Chondrocyte (in vitro differentiated cells): ENCODE results near the gene PPP1R37. TPM values are rescaled to one million over a fixed set of nuclear protein-coding genes. Genes with fewer than 3 reads are reported as not detected.

ENCODE experiments used
- DNase-seq: peaks from one replicate; pipeline ENCODE4 v3.0.0; 2021; ENCODE audit warnings: mixed read lengths, low spot score
- H3K27ac Mint-ChIP-seq: one replicate; pipeline ENCODE4 v1.8.0; 2021; ENCODE audit warnings: mild to moderate bottlenecking, moderate library complexity, mixed read lengths; ENCODE audit not compliant: unreplicated experiment
- H3K27me3 Mint-ChIP-seq: 2 replicates; pipeline ENCODE4 v1.8.0; 2021; ENCODE audit warnings: low read depth, mixed read lengths
- H3K36me3 Mint-ChIP-seq: 2 replicates; pipeline ENCODE4 v1.8.0; 2021; ENCODE audit warnings: low read depth, mixed read lengths
- H3K4me1 Mint-ChIP-seq: 2 replicates; pipeline ENCODE4 v1.8.0; 2021; ENCODE audit warnings: low read depth, mild to moderate bottlenecking, mixed read lengths
- H3K4me3 Mint-ChIP-seq: one replicate; pipeline ENCODE4 v1.8.0; 2021; ENCODE audit warnings: mild to moderate bottlenecking, moderate library complexity, mixed read lengths; ENCODE audit not compliant: unreplicated experiment
- H3K9me3 Mint-ChIP-seq: 2 replicates; pipeline ENCODE4 v1.8.0; 2021; ENCODE audit warnings: low read depth, mixed read lengths
- total RNA-seq: library from RNA; stranded (reverse); gene quantifications from 3 replicates; pipeline ENCODE4 v1.2.1, GENCODE V29; 2021
- TF ChIP-seq, protein P1 (sequence below): fragments of 200-600 bp; sonication (generic); IDR thresholded peaks from 2 replicates; pipeline ENCODE4 v1.5.0; 2021; ENCODE audit warnings: antibody characterized with exemption, mild to moderate bottlenecking, moderate library complexity

PPP1R37 gene
- total RNA-seq, 1 donor from 2014 or later: 30.2 TPM

DNA sequence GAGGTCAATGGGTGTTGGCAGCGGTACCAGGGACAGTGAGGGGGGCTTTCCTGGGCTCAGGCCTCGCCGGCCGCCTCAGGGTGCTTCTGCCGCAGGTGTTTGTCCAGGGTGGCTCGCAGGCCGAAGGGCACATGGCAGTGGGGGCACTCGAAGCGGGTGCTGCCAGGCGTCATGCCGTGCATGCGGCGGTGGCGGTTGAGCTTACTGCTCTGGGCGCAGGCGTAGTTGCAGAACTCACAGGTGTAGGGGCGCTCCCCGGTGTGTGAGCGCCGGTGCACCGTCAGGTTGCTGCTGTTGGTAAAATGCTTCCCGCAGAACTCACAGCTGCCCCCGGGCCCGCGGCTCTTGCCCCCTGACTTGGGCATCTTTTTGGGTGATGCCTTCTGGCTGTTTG is 21.4 kb upstream of the PPP1R37 start:
- no peak for DNase-seq
- H3K4me3 Mint-ChIP-seq: no peak overlapping the region
- H3K27me3 Mint-ChIP-seq: no peaks in the 10 kb centered on the region
- peaks cover 17% of the 10 kb centered on the region for H3K36me3 Mint-ChIP-seq
- H3K4me1 Mint-ChIP-seq: peaks cover 2% of the 10 kb centered on the region
- TF ChIP-seq, protein P1, sequence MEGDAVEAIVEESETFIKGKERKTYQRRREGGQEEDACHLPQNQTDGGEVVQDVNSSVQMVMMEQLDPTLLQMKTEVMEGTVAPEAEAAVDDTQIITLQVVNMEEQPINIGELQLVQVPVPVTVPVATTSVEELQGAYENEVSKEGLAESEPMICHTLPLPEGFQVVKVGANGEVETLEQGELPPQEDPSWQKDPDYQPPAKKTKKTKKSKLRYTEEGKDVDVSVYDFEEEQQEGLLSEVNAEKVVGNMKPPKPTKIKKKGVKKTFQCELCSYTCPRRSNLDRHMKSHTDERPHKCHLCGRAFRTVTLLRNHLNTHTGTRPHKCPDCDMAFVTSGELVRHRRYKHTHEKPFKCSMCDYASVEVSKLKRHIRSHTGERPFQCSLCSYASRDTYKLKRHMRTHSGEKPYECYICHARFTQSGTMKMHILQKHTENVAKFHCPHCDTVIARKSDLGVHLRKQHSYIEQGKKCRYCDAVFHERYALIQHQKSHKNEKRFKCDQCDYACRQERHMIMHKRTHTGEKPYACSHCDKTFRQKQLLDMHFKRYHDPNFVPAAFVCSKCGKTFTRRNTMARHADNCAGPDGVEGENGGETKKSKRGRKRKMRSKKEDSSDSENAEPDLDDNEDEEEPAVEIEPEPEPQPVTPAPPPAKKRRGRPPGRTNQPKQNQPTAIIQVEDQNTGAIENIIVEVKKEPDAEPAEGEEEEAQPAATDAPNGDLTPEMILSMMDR: no peak
- H3K9me3 Mint-ChIP-seq: no peaks in the 10 kb centered on the region
- H3K27ac Mint-ChIP-seq: no peak overlapping the region

DNA sequence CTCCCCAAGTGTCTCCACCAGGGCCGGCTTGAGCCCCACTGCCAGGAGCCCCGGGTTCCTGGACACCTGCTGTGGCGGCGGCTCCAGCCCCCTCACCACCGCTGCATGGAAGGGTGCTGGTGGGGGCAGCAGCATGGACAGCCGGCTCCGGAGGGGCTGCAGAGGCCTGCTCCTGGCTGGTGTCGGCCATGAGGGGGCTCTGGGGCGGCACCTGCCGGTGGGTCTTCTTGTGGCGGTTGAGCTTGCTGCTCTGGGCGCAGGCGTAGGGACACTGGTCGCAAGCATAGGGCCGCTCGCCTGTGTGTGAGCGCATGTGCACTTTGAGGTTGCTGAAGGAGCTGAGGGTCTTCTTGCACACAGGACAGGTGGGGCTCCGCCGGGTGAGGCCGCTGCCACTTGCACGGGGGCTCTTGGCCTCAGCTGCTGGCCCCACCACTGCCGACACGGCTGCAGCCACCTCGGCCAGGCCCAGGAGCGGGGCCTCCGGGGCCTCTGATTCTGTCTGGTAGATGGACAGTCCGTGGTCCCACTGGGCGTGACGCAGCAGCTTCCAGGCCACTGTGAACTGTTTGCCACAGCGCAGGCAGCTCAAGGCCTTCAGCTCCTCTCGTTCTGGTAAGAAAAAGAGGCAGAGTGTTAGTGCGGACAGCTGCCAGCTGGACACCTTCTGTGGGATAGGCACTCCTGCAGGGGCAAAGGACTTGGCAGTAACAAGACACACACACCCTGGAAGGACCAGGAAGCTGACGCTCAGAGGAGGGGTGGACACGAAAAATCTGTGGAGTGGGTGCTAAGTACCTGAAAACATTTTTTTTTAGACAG is 20.8 kb upstream of the PPP1R37 start:
- peaks cover 16% of the 10 kb centered on the region for H3K36me3 Mint-ChIP-seq
- H3K27ac Mint-ChIP-seq: no peak overlapping the region
- no peaks in the 10 kb centered on the region for H3K9me3 Mint-ChIP-seq
- H3K4me3 Mint-ChIP-seq: no peak overlapping the region
- TF ChIP-seq, protein P1: no peak
- H3K4me1 Mint-ChIP-seq: peaks cover 8% of the 10 kb centered on the region
- DNase-seq: no peak
- H3K27me3 Mint-ChIP-seq: no peaks in the 10 kb centered on the region

DNA sequence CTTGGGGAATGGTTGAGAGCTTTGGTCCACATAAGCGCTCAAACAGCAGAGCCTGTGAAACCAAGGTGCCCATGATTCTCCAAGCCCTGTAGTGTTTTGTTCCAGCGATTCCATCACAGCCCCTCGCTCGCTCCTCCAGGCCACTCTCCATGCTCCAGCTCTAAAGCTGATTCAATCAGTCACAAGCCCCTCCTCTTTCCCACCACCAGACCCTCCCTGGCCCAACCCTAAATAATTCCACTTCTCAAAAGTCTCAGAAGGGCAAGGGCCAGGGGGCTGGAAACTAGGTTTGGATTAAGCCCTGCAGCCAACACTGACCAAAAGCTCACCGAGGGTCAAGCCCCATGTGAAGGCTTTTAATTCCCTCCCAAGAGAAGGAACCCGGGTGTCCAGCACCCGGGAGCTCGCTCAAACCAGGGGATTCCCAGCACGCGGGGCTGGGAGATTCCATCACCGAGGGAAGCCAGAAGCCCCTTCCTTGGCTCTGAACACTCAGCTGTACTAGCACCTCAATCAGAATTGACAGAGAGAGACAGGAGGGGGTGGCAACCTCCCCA is 18.2 kb upstream of the PPP1R37 start:
- DNase-seq: no peak
- Mint-ChIP-seq H3K27ac (peak overlapping the region; percentile 20), H3K27me3 (no peaks in the 10 kb centered on the region), H3K4me3 (no peak overlapping the region), H3K4me1 (peaks cover 14% of the 10 kb centered on the region), H3K36me3 (peaks cover 8% of the 10 kb centered on the region), H3K9me3 (no peaks in the 10 kb centered on the region)
- TF ChIP-seq, protein P1: no peak

DNA sequence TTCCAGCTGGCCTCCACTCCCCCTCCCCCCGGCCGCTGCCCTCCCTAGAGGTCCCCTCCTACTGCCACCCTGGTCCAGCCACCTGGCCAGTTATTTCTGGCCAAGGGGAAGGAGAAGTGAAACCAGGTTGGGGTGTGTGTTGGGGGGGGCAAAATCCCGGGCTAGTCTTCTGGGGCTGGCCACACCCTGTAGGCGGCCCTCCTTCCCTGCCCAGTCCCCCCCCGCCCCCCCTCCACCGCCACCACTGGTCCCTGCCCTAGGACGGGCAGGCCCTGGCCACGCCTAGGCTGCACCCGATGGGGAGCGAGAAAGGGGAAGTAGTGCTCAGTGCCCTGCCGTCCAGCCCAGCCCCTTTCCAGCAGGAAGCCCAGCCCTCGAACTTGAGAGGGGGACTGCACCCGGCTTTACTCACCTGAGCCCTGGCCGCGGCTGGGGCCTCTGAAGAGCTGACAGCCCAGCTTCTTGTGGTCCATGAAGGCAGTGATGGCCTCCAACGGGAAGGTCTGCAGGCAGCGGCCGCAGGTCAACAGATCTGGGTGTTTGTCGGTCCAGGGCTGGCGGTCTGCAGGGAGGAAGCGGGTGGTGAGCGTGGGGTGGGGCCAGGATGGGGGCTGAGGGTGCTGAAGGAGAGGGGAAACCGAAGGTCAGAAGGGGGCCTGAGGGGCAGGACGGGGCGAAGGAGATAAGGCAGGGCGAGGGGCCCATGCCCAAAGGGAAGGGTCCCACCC is 17.5 kb upstream of the PPP1R37 start:
- peak overlapping the region; percentile 31 for H3K4me3 Mint-ChIP-seq
- H3K27ac Mint-ChIP-seq: no peak overlapping the region
- TF ChIP-seq, protein P1: no peak
- H3K36me3 Mint-ChIP-seq: peaks cover 3% of the 10 kb centered on the region
- H3K4me1 Mint-ChIP-seq: peaks cover 21% of the 10 kb centered on the region
- no peaks in the 10 kb centered on the region for H3K9me3 Mint-ChIP-seq
- no peak for DNase-seq
- no peaks in the 10 kb centered on the region for H3K27me3 Mint-ChIP-seq
